ENCODE measurements around the gene ENAH.

DNA sequence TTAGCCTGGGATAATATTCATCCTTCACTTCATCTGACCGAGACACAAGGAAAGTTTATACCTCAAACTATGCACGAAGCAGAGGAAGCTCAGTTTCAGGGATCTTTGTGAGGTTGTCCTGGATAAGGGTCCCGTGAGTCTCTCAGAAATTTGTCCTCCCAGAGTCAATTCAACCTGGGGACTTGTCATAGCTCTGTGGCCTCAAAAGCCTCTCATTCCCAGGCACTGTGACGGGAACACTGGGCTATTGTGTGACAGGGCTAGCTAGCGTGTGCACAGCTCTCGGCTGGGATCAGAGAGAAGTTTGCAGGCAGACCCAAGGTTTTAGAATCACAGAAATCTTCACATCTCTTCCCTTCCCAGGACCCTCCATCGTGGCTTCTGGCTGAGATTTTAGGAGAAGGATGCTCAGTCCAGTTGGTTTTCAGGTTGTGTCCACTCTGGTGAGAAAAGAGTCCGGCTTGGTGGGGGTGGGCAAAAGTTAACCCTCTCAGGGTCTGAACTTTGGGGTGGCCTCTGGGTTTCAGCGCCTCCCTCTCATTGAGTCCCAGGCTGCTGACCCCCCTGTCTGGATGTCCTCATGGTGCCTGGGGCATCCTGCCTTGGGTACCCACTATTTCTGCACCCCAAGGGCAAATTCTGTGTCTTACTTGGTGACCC lies 204.6 kb downstream of the ENAH start:
- TF ChIP-seq, protein P1, sequence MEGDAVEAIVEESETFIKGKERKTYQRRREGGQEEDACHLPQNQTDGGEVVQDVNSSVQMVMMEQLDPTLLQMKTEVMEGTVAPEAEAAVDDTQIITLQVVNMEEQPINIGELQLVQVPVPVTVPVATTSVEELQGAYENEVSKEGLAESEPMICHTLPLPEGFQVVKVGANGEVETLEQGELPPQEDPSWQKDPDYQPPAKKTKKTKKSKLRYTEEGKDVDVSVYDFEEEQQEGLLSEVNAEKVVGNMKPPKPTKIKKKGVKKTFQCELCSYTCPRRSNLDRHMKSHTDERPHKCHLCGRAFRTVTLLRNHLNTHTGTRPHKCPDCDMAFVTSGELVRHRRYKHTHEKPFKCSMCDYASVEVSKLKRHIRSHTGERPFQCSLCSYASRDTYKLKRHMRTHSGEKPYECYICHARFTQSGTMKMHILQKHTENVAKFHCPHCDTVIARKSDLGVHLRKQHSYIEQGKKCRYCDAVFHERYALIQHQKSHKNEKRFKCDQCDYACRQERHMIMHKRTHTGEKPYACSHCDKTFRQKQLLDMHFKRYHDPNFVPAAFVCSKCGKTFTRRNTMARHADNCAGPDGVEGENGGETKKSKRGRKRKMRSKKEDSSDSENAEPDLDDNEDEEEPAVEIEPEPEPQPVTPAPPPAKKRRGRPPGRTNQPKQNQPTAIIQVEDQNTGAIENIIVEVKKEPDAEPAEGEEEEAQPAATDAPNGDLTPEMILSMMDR (conservative IDR thresholded peaks at IDR 0.05; ENCODE audit: low read length): no peak
- no peak for TF ChIP-seq EZH2phosphoT487 (IDR thresholded peaks at IDR 0.05; ENCODE audit: borderline replicate concordance)
